DMS153 treated with DMSO at 0.1 percent for 48 hours (cell line): ENCODE data around the gene ATG14.

Experiments
- DNase-seq: peaks from one replicate; lab custom pipeline; 2025; ENCODE audit not compliant: unreplicated experiment; lab: John Stamatoyannopoulos, UW

ATG14 gene

DNA sequence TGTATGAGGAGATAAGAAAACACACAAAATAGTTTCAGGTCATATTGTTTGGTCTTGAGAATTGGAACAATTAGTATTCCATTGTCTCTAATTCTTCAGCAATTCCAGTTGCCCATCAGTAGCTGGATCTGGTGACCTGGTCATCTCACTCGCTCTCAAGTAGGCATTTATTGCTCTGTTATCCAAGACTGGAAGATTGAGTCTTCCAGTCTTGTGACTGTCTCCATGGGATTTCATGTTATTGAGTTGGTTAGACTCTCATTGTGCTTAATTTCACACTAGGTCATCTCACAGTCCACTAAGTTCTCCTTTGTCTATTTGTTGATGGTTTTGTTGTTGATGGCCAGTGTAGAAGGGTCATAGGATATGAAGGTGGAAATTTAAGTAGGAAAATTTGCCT is 92.9 kb downstream of the ATG14 start:
- no peak for DNase-seq

- no peak for DNase-seq
Measured at GRCh38 chr14:55317542-55318306, 93.9 kb downstream of the ATG14 start.

GRCh38 chr14:55316564-55316963 is 95.1 kb downstream of the ATG14 start:
- no peak for DNase-seq
